ENCODE results near the gene RPL22. TPM values are rescaled to one million over a fixed set of nuclear protein-coding genes. Genes with fewer than 3 reads are reported as not detected.

The RPL22 gene
- total RNA-seq, 1 experiment from 2014 or later: 456 TPM

Other genes starting within 250 kb of the RPL22 start
- 20.0 TPM for gene NPHP4, start 207.2 kb downstream of the RPL22 start, total RNA-seq (2021; ENCODE audit: unreplicated experiment)
- 18.1 TPM for gene KCNAB2, start 153.7 kb downstream of the RPL22 start, total RNA-seq (2021; ENCODE audit: unreplicated experiment)
- 6.1 TPM for gene CHD5, start 19.3 kb downstream of the RPL22 start, total RNA-seq (2021; ENCODE audit: unreplicated experiment)
- 61.2 TPM for gene RNF207, start 6.5 kb upstream of the RPL22 start, total RNA-seq (2021; ENCODE audit: unreplicated experiment)
- gene ICMT, start 36.4 kb upstream of the RPL22 start, total RNA-seq (2021; ENCODE audit: unreplicated experiment): 70.9 TPM
- gene HES3, start 44.6 kb upstream of the RPL22 start, total RNA-seq (2021; ENCODE audit: unreplicated experiment): not detected
- 6.1 TPM for gene GPR153, start 61.5 kb upstream of the RPL22 start, total RNA-seq (2021; ENCODE audit: unreplicated experiment)
- gene ACOT7, start 194.2 kb upstream of the RPL22 start, total RNA-seq (2021; ENCODE audit: unreplicated experiment): 162 TPM
- 8.4 TPM for gene HES2, start 220.3 kb upstream of the RPL22 start, total RNA-seq (2021; ENCODE audit: unreplicated experiment)
- gene ESPN, start 225.2 kb upstream of the RPL22 start, total RNA-seq (2021; ENCODE audit: unreplicated experiment): 114 TPM